ENCODE data around the gene SRGAP2C.
A peak's percentile ranks its signal among the peaks of the same experiment; 100 is the strongest.
"Not testable (repeated sequence)": the region's sequence is repeated elsewhere in the genome, so short reads cannot be mapped to it uniquely, and the experiment has no call there.

SRGAP2C gene

GRCh38 chr1:121385162-121385561 lies 200.4 kb downstream of the SRGAP2C start:
- not testable (repeated sequence) for DNase-seq (ENCODE audit: low read depth)

- not testable (repeated sequence) for DNase-seq (ENCODE audit: low read depth)
These were observed 201.0 kb downstream of the SRGAP2C start for GRCh38 chr1:121385563-121386288.

DNA sequence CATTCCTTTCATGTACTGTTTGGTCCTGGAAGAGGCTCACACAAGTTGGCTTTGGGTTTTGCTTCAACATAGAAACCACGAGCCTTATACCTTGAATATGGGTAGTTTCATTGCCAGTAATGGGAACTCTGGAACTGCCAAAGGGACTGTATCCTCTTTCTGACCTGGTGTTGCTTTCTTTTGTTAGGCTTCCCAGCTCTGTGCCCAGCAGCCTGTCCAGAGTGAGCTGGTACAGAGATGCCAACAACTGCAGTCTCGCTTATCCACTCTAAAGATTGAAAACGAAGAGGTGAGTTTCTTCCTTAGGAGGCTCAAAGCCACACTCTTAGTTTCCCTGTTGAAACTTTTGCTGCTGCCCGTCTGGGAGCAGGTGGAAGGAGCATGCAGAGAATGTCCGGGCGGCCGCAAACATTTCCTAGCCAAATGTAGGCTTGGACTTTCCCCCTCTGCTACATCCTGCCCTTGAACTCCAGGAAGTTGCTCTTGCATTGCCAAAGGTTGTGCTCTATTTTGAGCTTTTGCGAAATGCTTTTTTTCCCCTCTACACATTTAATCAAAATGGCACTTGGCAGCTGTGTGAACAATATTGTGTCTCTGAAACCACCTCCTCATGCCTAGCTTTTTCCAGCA lies 201.7 kb downstream of the SRGAP2C start:
- not testable (repeated sequence) for DNase-seq (ENCODE audit: low read depth)

- DNase-seq (ENCODE audit: low read depth): not testable (repeated sequence)
These were observed 205.3 kb downstream of the SRGAP2C start for GRCh38 chr1:121389895-121390560.

DNA sequence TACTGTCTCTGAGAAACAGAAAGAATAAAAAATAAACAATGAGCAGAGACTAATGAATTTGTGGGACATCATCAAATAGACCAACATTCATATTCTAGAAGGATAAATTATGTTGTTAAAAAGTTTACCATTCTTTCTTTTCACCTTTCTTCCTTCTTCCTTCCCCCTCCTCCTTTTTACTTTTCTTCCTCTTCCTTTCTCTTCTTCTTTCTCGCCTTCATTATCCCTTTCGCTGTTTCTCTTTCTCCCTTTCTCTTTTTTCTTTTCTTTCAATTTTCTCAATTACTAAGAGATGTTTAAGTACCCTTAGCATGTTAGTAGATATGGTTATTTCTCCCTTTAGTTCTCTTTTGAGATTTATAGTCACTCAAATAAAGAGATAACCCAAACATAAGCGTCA lies 207.4 kb downstream of the SRGAP2C start:
- DNase-seq (ENCODE audit: low read depth): not testable (repeated sequence)

GRCh38 chr1:121395718-121396201 lies 211.0 kb downstream of the SRGAP2C start:
- DNase-seq (ENCODE audit: low read depth): not testable (repeated sequence)

DNA sequence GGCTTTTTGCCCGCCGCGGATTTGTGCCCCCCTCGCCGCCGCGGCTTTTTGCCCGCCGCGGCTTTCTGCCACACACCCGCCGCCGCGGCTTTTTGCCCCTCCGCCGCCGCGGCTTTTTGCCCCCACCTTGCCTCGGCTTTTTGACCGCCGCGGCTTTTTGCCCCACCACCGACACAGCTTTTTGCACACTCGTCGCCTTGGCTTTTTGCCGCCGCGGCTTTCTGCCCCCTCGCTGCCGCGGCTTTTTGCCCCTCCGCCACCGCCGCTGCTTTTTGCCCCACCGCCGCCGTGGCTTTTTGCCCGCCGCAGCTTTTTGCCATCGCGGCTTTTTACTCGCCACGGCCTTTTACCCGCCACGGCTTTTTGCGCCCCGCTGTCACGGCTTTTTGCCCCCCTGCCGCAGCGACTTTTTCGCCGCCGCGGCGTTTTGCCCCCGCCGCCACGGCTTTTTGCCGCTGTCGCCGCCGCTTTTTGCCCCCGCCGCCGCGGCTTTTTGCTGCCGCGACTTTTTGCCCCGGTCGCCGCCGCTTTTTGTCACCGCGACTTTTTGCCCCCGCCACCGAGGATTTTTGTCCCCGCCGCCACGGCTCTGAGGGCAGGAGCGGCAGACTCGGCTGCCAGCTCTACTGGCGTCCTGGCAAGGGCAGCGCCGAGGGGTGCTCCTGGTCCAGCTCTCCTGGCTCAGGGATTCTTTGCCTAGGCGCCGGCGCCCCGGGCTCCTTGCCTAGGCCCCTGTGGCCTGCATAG lies 211.7 kb downstream of the SRGAP2C start:
- DNase-seq (ENCODE audit: low read depth): peak; percentile 19

GRCh38 chr1:121397101-121397500 lies 212.3 kb downstream of the SRGAP2C start:
- not testable (repeated sequence) for DNase-seq (ENCODE audit: low read depth)

GRCh38 chr1:121399193-121399592 lies 214.4 kb downstream of the SRGAP2C start:
- DNase-seq (ENCODE audit: low read depth): not testable (repeated sequence)

DNA sequence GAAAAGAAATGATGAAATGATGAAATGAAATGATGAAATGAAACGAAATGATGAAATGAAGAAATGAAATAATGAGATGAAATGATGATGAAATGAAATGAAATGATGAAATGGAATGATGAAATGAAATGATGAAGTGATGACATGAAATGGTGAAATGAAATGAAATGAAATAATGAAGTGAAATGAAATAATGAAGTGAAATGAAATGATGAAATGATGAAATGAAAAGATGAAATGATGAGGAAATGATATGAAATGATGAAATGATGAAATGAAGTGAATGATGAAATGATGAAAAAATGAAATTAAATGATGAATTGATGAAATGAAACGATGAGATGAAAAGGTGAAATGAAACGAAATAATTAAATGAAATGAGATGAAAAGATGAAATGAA lies 215.3 kb downstream of the SRGAP2C start:
- DNase-seq (ENCODE audit: low read depth): not testable (repeated sequence)

DNA sequence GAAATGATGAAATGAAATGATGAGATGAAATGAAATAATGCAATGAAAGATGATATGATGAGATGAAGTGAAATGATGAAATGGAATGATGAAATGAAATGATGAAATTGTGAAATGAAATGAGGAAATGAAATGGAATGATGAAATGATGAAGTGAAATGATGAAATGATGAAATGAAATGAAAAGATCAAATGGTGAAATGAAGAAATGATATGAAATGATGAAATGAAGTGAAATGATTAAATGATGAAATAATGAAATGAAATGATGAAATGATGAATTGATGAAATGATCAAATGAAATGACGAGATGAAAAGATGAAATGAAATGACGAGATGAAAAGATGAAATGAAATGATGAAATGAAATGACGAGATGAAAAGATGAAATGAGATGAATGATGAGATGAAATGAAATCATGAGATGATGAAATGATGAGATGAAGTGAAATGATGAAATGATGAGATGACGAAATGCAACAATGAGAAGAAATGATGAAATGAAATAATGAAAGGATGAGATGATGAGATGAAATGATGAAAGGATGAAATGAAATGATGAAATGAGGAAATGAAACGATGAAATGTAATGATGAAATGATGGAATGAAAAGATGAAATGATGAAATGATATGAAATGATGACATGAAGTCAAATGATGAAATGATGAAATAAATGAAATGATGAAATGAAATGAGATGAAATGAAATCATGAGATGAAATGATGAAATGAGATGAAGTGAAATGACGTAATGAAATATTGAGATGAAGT lies 216.0 kb downstream of the SRGAP2C start:
- not testable (repeated sequence) for DNase-seq (ENCODE audit: low read depth)

- not testable (repeated sequence) for DNase-seq (ENCODE audit: low read depth)
These were observed 216.7 kb downstream of the SRGAP2C start for GRCh38 chr1:121401375-121401955.

DNA sequence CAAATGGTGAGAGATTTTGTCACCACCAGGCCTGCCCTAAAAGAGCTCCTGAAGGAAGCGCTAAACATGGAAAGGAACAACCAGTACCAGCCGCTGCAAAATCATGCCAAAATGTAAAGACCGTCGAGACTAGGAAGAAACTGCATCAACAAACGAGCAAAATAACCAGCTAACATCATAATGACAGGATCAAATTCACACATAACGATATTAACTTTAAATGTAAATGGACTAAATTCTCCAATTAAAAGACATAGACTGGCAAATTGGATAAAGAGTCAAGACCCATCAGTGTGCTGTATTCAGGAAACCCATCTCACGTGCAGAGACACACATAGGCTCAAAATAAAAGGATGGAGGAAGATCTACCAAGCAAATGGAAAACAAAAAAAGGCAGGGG lies 218.5 kb downstream of the SRGAP2C start:
- not testable (repeated sequence) for DNase-seq (ENCODE audit: low read depth)

DNA sequence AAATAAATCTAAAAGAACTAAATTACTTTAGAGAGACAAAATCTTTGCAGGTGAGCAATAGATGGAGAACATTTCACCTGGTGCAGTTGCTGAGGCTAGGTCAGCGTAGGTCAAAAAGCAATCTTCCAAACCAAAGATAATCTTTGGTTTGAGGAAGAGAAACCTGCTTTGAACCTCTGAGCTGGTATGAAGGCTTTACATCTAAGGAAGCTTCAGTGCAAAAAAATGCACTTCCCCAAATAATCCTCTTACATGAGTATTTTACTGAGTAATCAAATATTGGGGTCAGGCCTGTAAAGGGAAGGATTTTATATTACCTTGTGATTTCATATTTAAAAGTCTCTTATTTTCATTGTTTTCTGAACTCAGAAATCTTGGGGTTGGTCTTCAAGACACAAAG lies 223.6 kb downstream of the SRGAP2C start:
- no peak for DNase-seq (ENCODE audit: low read depth)

DNA sequence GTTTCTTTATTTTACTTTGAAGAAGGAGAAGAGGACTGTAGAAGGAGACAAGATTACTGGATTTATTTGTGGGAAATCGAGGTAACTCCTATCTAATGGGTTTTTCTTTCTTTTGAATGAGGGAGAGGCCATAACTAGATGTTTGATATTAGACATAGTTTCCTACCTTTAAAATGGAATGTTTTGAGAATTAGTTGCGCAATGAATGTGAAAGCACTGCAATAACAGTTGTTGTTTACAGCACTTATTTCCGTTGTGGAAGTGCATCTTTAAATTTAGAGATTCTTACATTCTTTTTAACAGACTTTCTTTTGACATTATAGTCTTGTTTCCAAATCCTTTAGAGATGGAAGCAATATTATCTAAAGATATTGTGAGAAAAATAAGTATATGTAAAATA lies 229.0 kb downstream of the SRGAP2C start:
- DNase-seq (ENCODE audit: low read depth): no peak

GRCh38 chr1:121414905-121415304 lies 230.1 kb downstream of the SRGAP2C start:
- DNase-seq (ENCODE audit: low read depth): no peak

DNA sequence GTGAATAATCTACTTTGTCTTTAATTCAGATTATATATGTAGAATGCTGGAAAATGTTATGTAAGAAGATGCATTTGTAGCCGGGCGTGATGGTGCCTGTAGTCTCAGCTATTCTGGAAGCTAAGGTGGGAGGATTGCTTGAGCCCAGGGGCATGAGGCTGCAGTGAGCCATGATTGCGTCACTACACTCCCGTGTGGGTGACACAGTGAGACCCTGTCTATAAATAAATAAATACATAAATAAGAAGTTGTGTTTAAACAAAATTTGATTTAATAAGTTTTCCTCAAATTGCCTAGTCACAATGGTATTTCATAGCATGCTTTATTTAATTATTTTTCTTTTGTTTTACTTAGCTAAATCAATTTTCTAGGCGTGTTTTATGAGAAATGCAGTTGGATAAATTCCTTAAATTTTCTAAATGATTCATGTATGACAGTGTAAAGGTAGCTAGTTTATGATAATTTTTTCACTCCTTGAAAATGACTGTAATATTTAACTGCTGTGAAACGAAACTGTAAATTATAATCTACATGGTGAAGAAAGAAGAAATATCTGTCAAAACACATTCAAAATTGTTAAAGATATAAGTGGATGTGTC lies 232.6 kb downstream of the SRGAP2C start:
- DNase-seq (ENCODE audit: low read depth): no peak

DNA sequence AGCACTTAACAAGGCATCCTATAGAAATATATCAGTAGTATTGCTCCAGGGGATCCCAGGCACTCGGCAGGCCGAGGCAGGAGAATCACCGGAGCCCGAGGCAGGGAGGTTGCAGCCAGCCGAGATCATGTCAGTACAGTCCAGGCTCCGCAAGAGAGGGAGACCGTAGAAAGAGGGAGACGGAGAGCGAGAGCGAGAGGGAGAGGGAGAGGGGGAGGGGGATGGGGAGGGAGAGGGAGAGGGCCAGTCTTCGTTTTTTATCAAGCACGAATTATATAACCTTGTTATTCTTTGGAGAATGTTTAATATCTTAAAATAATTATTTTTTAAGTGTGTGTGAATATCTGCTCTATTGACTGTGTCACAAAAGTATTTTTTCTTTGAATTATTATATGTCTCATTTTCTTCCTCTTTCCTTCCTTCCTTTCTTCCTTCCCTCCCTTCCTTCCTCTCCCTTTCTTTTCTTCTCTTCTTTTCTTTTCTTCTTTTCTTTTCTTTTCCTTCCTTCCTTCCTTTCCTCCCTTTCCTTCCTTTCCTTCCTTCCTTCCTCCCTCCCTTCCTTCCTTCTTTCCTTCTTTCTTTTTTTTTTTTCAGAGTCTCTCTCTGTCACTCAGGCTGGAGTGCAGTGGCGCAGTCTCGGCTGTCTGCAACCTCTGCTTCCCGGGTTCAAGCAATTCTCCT lies 233.7 kb downstream of the SRGAP2C start:
- no peak for DNase-seq (ENCODE audit: low read depth)

DNA sequence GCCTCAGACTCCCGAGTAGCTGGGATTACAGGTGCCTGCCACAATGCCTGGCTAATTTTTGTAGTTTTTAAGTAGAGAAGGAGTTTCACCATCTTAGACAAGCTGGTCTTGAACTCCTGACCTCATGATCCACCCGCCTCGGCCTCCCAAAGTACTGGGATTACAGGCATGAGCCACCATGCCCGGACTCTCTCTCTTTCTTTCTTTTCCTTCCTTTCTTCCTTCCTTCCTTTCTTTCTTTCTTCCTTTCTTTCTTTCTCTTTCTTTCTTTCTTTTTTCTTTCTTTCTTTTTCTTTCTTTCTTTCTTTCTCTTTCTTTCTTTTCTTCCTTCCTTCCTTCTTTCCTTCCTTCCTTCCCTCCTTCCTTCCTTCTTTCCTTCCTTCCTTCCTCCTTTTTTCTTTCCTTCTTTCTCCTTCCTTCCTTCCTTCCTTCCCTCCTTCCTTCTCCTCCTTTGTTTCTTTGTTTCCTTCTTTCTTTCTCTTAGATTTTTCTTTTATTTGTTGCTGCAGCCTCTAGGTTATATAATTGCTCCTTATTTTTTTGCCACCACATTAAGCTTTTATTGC lies 234.4 kb downstream of the SRGAP2C start:
- DNase-seq (ENCODE audit: low read depth): not testable (repeated sequence)

- not testable (repeated sequence) for DNase-seq (ENCODE audit: low read depth)
These were observed 236.7 kb downstream of the SRGAP2C start for GRCh38 chr1:121421490-121421889.

All from stimulated activated CD8-positive, alpha-beta memory T cell treated with anti-CD3 and anti-CD28 coated beads, Interleukin-4, amount 100 ng/mL, for 24 hours (primary cell).